Liver (tissue), 9 donors: Measurements from ENCODE around the gene STX7. TPM values are rescaled to one million over a fixed set of nuclear protein-coding genes. Genes with fewer than 3 reads are reported as not detected.

Experiments
- DNase-seq: peaks from one replicate; pipeline ENCODE4 v3.0.0-alpha.2; 2017; ENCODE audit warnings: low spot score
- H3K27ac ChIP-seq, 2 donors: one replicate each; pipeline ENCODE4 v1.7.0; 2013; ENCODE audit warnings: inconsistent platforms in 2 of 2, low read length in 2 of 2, control low read depth in 1 of 2, low read depth in 1 of 2, mild to moderate bottlenecking in 1 of 2
- H3K27me3 ChIP-seq, 4 donors: one replicate each; pipeline versions ENCODE4 v1.6.1 to v1.7.0; 2013; ENCODE audit warnings: low read length in 3 of 4, inconsistent platforms in 1 of 4, mild to moderate bottlenecking in 1 of 4, moderate library complexity in 1 of 4; ENCODE audit not compliant: control insufficient read depth in 4 of 4, insufficient read depth in 4 of 4
- H3K36me3 ChIP-seq, 4 donors: one replicate each; pipeline versions ENCODE4 v1.6.1 to v1.7.0; 2013; ENCODE audit warnings: low read length in 3 of 4, mild to moderate bottlenecking in 3 of 4, low read depth in 1 of 4, moderate library complexity in 1 of 4; ENCODE audit not compliant: control insufficient read depth in 4 of 4, insufficient read depth in 3 of 4
- H3K4me1 ChIP-seq, 4 donors: one replicate each; pipeline versions ENCODE4 v1.6.1 to v1.7.0; 2013; ENCODE audit warnings: low read length in 3 of 4, mild to moderate bottlenecking in 3 of 4, moderate library complexity in 1 of 4; ENCODE audit not compliant: control insufficient read depth in 4 of 4, insufficient read depth in 4 of 4
- H3K4me3 ChIP-seq, 3 donors: one replicate each; pipeline versions ENCODE4 v1.6.1 to v1.7.0; 2013; ENCODE audit warnings: low read length in 3 of 3, control low read depth in 1 of 3, low read depth in 1 of 3, mild to moderate bottlenecking in 1 of 3
- H3K9ac ChIP-seq, 2 donors: one replicate each; pipeline ENCODE4 v1.7.0; 2013; ENCODE audit warnings: low read length in 2 of 2, mild to moderate bottlenecking in 2 of 2, moderate library complexity in 2 of 2, control low read depth in 1 of 2, low read depth in 1 of 2
- H3K9me3 ChIP-seq, 4 donors: one replicate each; pipeline versions ENCODE4 v1.6.1 to v1.7.0; 2013; ENCODE audit warnings: low read length in 3 of 4; ENCODE audit not compliant: control insufficient read depth in 4 of 4
- EGR1 ChIP-seq, 2 donors: IDR thresholded peaks; 2 replicates each; pipeline ENCODE4 v1.6.1; 2016 to 2018; ENCODE audit warnings: antibody characterized with exemption in 2 of 2, low read depth in 2 of 2
- FOXA1 ChIP-seq: IDR thresholded peaks from 2 replicates; pipeline ENCODE4 v1.6.1; 2016; ENCODE audit warnings: antibody characterized with exemption
- FOXA2 ChIP-seq: IDR thresholded peaks from 2 replicates; pipeline ENCODE4 v1.6.1; 2016; ENCODE audit warnings: antibody characterized with exemption
- GABPA ChIP-seq, 2 donors: IDR thresholded peaks in 1 of 2; conservative IDR thresholded peaks in 1 of 2; 2 replicates each; pipeline ENCODE4 v1.6.1; 2016; ENCODE audit warnings: antibody characterized with exemption in 2 of 2, mild to moderate bottlenecking in 1 of 2, moderate library complexity in 1 of 2
- HNF4A ChIP-seq, 2 donors: conservative IDR thresholded peaks; 2 replicates each; pipeline ENCODE4 v1.6.1; 2016; ENCODE audit warnings: antibody characterized with exemption in 2 of 2, mild to moderate bottlenecking in 2 of 2
- HNF4G ChIP-seq: IDR thresholded peaks from 2 replicates; pipeline ENCODE4 v1.6.1; 2016; ENCODE audit warnings: antibody characterized with exemption
- JUND ChIP-seq, 2 donors: IDR thresholded peaks; 2 replicates each; pipeline ENCODE4 v1.6.1; 2016; ENCODE audit warnings: antibody characterized with exemption in 2 of 2
- NR2F2 ChIP-seq: IDR thresholded peaks from 2 replicates; pipeline ENCODE4 v1.6.1; 2016; ENCODE audit warnings: antibody characterized with exemption
- RAD21 ChIP-seq, 2 donors: IDR thresholded peaks; 2 replicates each; pipeline ENCODE4 v1.6.1; 2016; ENCODE audit warnings: antibody characterized with exemption in 2 of 2, mild to moderate bottlenecking in 2 of 2
- REST ChIP-seq: IDR thresholded peaks from 2 replicates; pipeline ENCODE4 v1.6.1; 2016; ENCODE audit warnings: antibody characterized with exemption, mild to moderate bottlenecking
- RXRA ChIP-seq, 2 donors: IDR thresholded peaks; 2 replicates each; pipeline ENCODE4 v1.6.1; 2017 to 2018; ENCODE audit warnings: antibody characterized with exemption in 2 of 2, mild to moderate bottlenecking in 1 of 2
- SP1 ChIP-seq: IDR thresholded peaks from 2 replicates; pipeline ENCODE4 v1.6.1; 2018; ENCODE audit warnings: antibody characterized with exemption, mild to moderate bottlenecking
- TAF1 ChIP-seq: conservative IDR thresholded peaks from 2 replicates; pipeline ENCODE4 v1.6.1; 2016; ENCODE audit warnings: antibody characterized with exemption, mild to moderate bottlenecking
- YY1 ChIP-seq: IDR thresholded peaks from 2 replicates; pipeline ENCODE4 v1.6.1; 2016; ENCODE audit warnings: antibody characterized with exemption, mild to moderate bottlenecking
- ZBTB33 ChIP-seq: IDR thresholded peaks from 2 replicates; pipeline ENCODE4 v1.6.1; 2016; ENCODE audit warnings: antibody characterized with exemption
- WGBS: extraction: QIAGEN DNeasy Blood & Tissue Kit; methylation state at CpG from one replicate; pipeline ENCODE4 v1.1.7; 2013; 5-methylcytosine and 5-hydroxymethylcytosine counted together
- polyA plus RNA-seq, 2 donors: library from polyadenylated mRNA; stranded (reverse) in 1 of 2; unstranded in 1 of 2; fragments of 200-250 nt in 1 of 2; fragments of >200 nt in 1 of 2; fragmentation: Nextera tagmentation in 1 of 2; extraction: Ambion mirVana in 1 of 2; gene quantifications; one replicate each; pipeline versions ENCODE4 v1.2.1 to v1.2.3, GENCODE V29; 2013 to 2015
- total RNA-seq, 2 donors: library from RNA; depleted of rRNA; stranded (reverse); fragments of >200 nt; gene quantifications; one replicate each; pipeline ENCODE4 v1.2.3, GENCODE V29; 2014
- TF ChIP-seq, protein P1 (sequence below): fragments of 150-350 bp; IDR thresholded peaks from 2 replicates; pipeline ENCODE4 v1.5.1; 2017; ENCODE audit warnings: improper control_type of control experiment, low read depth, low read length; ENCODE audit not compliant: missing input control
- TF ChIP-seq, protein P2 (sequence below): IDR thresholded peaks from 2 replicates; pipeline ENCODE4 v1.6.1; 2016; ENCODE audit warnings: antibody characterized with exemption
- TF ChIP-seq, protein P3 (sequence below): IDR thresholded peaks from 2 replicates; pipeline ENCODE4 v1.6.1; 2016; ENCODE audit warnings: antibody characterized with exemption
- donor health status: healthy.
- donor health status: healthy.
- donor health status: healthy.
- donor health status: healthy.
- donor health status: healthy.

Gene STX7
- total and polyA plus RNA-seq, 4 donors: 7.5 to 20.0 (median 14.3) TPM

GRCh38 chr6:132499757-132500156 lies 13.2 kb downstream of the STX7 start:
- TF ChIP-seq GABPA (IDR thresholded peaks at IDR 0.05 in 1 of 2, conservative IDR thresholded peaks at IDR 0.05 in 1 of 2) (no peak), ZBTB33 (no peak), RAD21 (IDR thresholded peaks at IDR 0.05) (no peak), HNF4G (no peak), REST (no peak), NR2F2 (no peak), SP1 (no peak), TAF1 (no peak), JUND (IDR thresholded peaks at IDR 0.05) (no peak), YY1 (no peak)
- TF ChIP-seq, protein P1, sequence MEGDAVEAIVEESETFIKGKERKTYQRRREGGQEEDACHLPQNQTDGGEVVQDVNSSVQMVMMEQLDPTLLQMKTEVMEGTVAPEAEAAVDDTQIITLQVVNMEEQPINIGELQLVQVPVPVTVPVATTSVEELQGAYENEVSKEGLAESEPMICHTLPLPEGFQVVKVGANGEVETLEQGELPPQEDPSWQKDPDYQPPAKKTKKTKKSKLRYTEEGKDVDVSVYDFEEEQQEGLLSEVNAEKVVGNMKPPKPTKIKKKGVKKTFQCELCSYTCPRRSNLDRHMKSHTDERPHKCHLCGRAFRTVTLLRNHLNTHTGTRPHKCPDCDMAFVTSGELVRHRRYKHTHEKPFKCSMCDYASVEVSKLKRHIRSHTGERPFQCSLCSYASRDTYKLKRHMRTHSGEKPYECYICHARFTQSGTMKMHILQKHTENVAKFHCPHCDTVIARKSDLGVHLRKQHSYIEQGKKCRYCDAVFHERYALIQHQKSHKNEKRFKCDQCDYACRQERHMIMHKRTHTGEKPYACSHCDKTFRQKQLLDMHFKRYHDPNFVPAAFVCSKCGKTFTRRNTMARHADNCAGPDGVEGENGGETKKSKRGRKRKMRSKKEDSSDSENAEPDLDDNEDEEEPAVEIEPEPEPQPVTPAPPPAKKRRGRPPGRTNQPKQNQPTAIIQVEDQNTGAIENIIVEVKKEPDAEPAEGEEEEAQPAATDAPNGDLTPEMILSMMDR: no peak
- TF ChIP-seq, protein P2, sequence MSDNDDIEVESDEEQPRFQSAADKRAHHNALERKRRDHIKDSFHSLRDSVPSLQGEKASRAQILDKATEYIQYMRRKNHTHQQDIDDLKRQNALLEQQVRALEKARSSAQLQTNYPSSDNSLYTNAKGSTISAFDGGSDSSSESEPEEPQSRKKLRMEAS: no peak
- TF ChIP-seq, protein P3, sequence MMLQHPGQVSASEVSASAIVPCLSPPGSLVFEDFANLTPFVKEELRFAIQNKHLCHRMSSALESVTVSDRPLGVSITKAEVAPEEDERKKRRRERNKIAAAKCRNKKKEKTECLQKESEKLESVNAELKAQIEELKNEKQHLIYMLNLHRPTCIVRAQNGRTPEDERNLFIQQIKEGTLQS: no peak
- Histone ChIP-seq H3K4me1 (peaks cover 0 to 2% (median 0%) of the 10 kb centered on the region in 4 donors), H3K36me3 (peaks cover 0 to 27% (median 7%) of the 10 kb centered on the region in 4 donors), H3K9ac (no peak overlapping the region), H3K27ac (no peak overlapping the region), H3K9me3 (no peaks in the 10 kb centered on the region), H3K4me3 (no peak overlapping the region), H3K27me3 (no peaks in the 10 kb centered on the region)
- 46% methylated on average over 4 of the region's 4 CpGs for WGBS
- no peak for DNase-seq

GRCh38 chr6:132498638-132499037 lies 14.3 kb downstream of the STX7 start:
- Histone ChIP-seq H3K4me1 (peaks cover 0 to 2% (median 0%) of the 10 kb centered on the region in 4 donors), H3K27ac (no peak overlapping the region), H3K9ac (no peak overlapping the region), H3K9me3 (no peaks in the 10 kb centered on the region), H3K36me3 (peaks cover 0 to 27% (median 7%) of the 10 kb centered on the region in 4 donors), H3K27me3 (no peaks in the 10 kb centered on the region), H3K4me3 (no peak overlapping the region)
- TF ChIP-seq, protein P1: no peak
- TF ChIP-seq HNF4G: no peak
- no peak for TF ChIP-seq FOXA1
- no peak for TF ChIP-seq SP1
- no peak for TF ChIP-seq TAF1
- no peak for TF ChIP-seq FOXA2
- no peak for TF ChIP-seq GABPA (IDR thresholded peaks at IDR 0.05 in 1 of 2, conservative IDR thresholded peaks at IDR 0.05 in 1 of 2)
- no peak for TF ChIP-seq RXRA (IDR thresholded peaks at IDR 0.05)
- TF ChIP-seq JUND (IDR thresholded peaks at IDR 0.05): no peak
- TF ChIP-seq, protein P3: no peak
- TF ChIP-seq NR2F2: no peak
- TF ChIP-seq ZBTB33: no peak
- TF ChIP-seq EGR1 (IDR thresholded peaks at IDR 0.05; ENCODE audit: low read depth in 2 of 2): no peak
- no peak for TF ChIP-seq HNF4A (conservative IDR thresholded peaks at IDR 0.05)
- TF ChIP-seq RAD21 (IDR thresholded peaks at IDR 0.05): no peak
- no peak for TF ChIP-seq YY1
- TF ChIP-seq, protein P2: no peak
- DNase-seq: no peak
- WGBS: 85% methylated on average over 3 of the region's 3 CpGs
